Lower lobe of right lung (tissue), 2 donors: ENCODE data around the gene PTPRF. TPM values are rescaled to one million over a fixed set of nuclear protein-coding genes. Genes with fewer than 3 reads are reported as not detected.

Experiments
- ATAC-seq, 2 donors: fragments of 200-7000 bp; cut with Tn5 transposase; one replicate each; pipeline ENCODE4 v1.9.1; 2020 to 2022; ENCODE audit warnings: mild to moderate bottlenecking in 2 of 2, moderate library complexity in 2 of 2
- DNase-seq: peaks from one replicate; pipeline ENCODE4 v3.0.0-alpha.2; 2020
- H3K27ac ChIP-seq: fragments of 200-600 bp; one replicate; pipeline ENCODE4 v1.8.0; 2022
- H3K27me3 ChIP-seq: fragments of 200-600 bp; one replicate; pipeline ENCODE4 v1.8.0; 2022; ENCODE audit warnings: low read depth
- H3K36me3 ChIP-seq: fragments of 200-600 bp; one replicate; pipeline ENCODE4 v1.8.0; 2022; ENCODE audit warnings: mild to moderate bottlenecking
- H3K4me1 ChIP-seq: fragments of 200-600 bp; one replicate; pipeline ENCODE4 v1.8.0; 2022
- H3K4me3 ChIP-seq: fragments of 200-600 bp; one replicate; pipeline ENCODE4 v1.8.0; 2022; ENCODE audit warnings: mild to moderate bottlenecking
- H3K9me3 ChIP-seq: fragments of 200-600 bp; one replicate; pipeline ENCODE4 v1.8.0; 2022
- intact Hi-C: fragments of 100-400 bp; cut with DNase I; formaldehyde crosslinking; loops from one replicate; pipeline ENCODE4 v1.11.0; 2022
- long read RNA-seq: library from polyadenylated mRNA; unstranded; transcript quantifications from one replicate; pipeline ENCODE4 v2.0.0, GENCODE V29; 2021
- total RNA-seq: library from RNA; stranded (reverse); fragmentation: NEBNext Ultra II Directional; extraction: Animal tissue kit (Norgen Biotek cat#: 25700); gene quantifications from one replicate; pipeline ENCODE4 v1.2.1, GENCODE V29; 2021
- TF ChIP-seq, protein P1 (sequence below): fragments of 200-600 bp; IDR thresholded peaks from one replicate; pipeline ENCODE4 v1.8.0; 2022; ENCODE audit warnings: antibody characterized with exemption, mild to moderate bottlenecking
- donor health status: DM: no; HTN: yes; CAD: no; lungs with severe emphysema.

The PTPRF gene
- 176 TPM for total RNA-seq
- long read RNA-seq, full-length matches to known transcripts: 19 of 215 reads
- long read RNA-seq, partial matches to known transcripts: 139 of 215 reads
- long read RNA-seq, other reads (novel, unspliced or antisense): 57 of 215 reads

GRCh38 chr1:43530483-43531106 lies at the start of gene PTPRF:
Gene PTPRF (plus strand): TSS chr1:43530883. CDS start chr1:43545076, 14,193 bp downstream.
- intact Hi-C loops: no loop called here
- peak; percentile 79 for DNase-seq
- no peaks in the 10 kb centered on the region for H3K36me3 ChIP-seq
- no peaks in the 10 kb centered on the region for H3K9me3 ChIP-seq
- H3K27me3 ChIP-seq: no peaks in the 10 kb centered on the region
- peak; percentile 79 to 83 for ATAC-seq
- TF ChIP-seq, protein P1, sequence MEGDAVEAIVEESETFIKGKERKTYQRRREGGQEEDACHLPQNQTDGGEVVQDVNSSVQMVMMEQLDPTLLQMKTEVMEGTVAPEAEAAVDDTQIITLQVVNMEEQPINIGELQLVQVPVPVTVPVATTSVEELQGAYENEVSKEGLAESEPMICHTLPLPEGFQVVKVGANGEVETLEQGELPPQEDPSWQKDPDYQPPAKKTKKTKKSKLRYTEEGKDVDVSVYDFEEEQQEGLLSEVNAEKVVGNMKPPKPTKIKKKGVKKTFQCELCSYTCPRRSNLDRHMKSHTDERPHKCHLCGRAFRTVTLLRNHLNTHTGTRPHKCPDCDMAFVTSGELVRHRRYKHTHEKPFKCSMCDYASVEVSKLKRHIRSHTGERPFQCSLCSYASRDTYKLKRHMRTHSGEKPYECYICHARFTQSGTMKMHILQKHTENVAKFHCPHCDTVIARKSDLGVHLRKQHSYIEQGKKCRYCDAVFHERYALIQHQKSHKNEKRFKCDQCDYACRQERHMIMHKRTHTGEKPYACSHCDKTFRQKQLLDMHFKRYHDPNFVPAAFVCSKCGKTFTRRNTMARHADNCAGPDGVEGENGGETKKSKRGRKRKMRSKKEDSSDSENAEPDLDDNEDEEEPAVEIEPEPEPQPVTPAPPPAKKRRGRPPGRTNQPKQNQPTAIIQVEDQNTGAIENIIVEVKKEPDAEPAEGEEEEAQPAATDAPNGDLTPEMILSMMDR: no peak
- peak within 1 kb of the TSS; percentile 73 for H3K27ac ChIP-seq
- H3K4me1 ChIP-seq: peaks cover 30% of the 10 kb centered on the region
- peak within 1 kb of the TSS; percentile 71 for H3K4me3 ChIP-seq

GRCh38 chr1:43481491-43481890 lies 49.2 kb upstream of the PTPRF start:
- no peak overlapping the region for H3K4me3 ChIP-seq
- no peaks in the 10 kb centered on the region for H3K36me3 ChIP-seq
- H3K9me3 ChIP-seq: no peaks in the 10 kb centered on the region
- no peaks in the 10 kb centered on the region for H3K27me3 ChIP-seq
- H3K4me1 ChIP-seq: no peaks in the 10 kb centered on the region
- intact Hi-C loops: no loop called here
- no peak for DNase-seq
- no peak for ATAC-seq
- TF ChIP-seq, protein P1: no peak
- no peak overlapping the region for H3K27ac ChIP-seq

DNA sequence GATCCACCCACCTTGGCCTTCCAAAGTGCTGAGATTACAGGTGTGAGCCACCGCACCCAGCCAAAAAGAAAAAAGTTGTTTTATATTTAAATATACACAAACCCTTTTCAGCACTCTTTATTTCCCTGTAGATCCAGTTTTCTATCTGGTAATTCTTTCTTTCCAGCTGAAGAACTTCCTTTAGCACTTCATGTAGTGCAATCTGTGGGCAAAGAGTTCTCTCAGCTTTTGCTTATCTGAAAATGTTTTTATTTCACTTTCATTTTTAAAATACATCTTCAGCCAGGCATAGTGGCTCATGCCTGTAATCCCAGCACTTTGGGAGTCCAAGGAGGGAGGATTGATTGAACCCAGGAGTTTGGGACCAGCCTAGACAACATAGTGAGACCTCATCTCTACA lies 48.5 kb upstream of the PTPRF start:
- H3K4me3 ChIP-seq: no peak overlapping the region
- H3K9me3 ChIP-seq: peaks cover under 1% of the 10 kb centered on the region
- intact Hi-C loops: no loop called here
- TF ChIP-seq, protein P1: no peak
- H3K27ac ChIP-seq: peak overlapping the region; percentile 37
- H3K4me1 ChIP-seq: no peaks in the 10 kb centered on the region
- no peaks in the 10 kb centered on the region for H3K36me3 ChIP-seq
- ATAC-seq (peak in 1 of 2 donors; percentile 74), DNase-seq (no peak)
- H3K27me3 ChIP-seq: no peaks in the 10 kb centered on the region

DNA sequence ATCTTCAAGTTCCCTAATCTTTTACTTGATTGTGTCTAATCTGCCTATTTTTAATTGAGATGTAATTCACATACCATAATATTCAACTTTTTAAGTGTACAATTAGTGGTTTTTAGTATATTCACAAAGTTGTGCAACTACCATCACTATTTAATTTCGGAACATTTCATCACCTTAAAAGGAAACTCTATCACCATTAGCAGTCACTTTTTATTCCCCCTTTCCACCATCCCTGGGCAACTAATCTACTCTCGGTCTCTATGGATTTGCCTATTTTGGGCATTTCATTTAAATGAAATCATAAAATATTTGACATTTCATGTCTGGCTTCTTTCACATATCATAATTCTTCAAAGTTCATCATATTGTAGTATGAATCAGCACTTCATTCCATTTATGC lies 46.3 kb upstream of the PTPRF start:
- H3K36me3 ChIP-seq: no peaks in the 10 kb centered on the region
- ATAC-seq: no peak
- intact Hi-C loops: no loop called here
- H3K4me3 ChIP-seq: no peak overlapping the region
- DNase-seq: no peak
- H3K27ac ChIP-seq: no peak overlapping the region
- H3K4me1 ChIP-seq: no peaks in the 10 kb centered on the region
- H3K27me3 ChIP-seq: no peaks in the 10 kb centered on the region
- TF ChIP-seq, protein P1: no peak
- H3K9me3 ChIP-seq: peaks cover 18% of the 10 kb centered on the region

DNA sequence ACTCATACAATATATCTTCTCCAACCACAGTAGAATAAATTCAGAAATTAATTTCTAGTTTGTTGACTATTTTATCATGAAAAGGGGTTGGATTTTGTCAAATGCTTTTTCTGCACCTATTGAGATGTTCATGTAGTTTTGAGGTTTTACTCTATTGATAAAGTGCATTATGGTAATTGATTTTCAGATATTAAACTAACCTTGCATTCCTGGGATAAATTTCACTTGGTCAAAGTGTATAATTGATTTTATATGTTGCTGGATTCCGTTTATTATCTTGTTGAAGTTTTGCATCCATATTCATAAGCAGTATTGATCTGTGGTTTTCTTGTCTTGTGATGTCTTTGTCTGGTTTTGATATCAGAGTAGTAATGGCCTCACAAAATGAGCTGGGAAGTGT lies 42.5 kb upstream of the PTPRF start:
- Histone ChIP-seq H3K27me3 (no peaks in the 10 kb centered on the region), H3K4me3 (no peak overlapping the region), H3K9me3 (peaks cover 29% of the 10 kb centered on the region), H3K4me1 (peaks cover 4% of the 10 kb centered on the region), H3K27ac (no peak overlapping the region), H3K36me3 (no peaks in the 10 kb centered on the region)
- DNase-seq (no peak), ATAC-seq (no peak)
- intact Hi-C loops: no loop called here
- TF ChIP-seq, protein P1: no peak
